Endometrium (tissue), 2 donors: ENCODE results near the gene SLC30A1.
A peak's percentile ranks its signal among the peaks of the same experiment; 100 is the strongest.
"Not testable (repeated sequence)": the region's sequence is repeated elsewhere in the genome, so short reads cannot be mapped to it uniquely, and the experiment has no call there.

Experiments used
- FAIRE-seq: peaks from 2 replicates; lab custom pipeline; 2012; peaks lifted over from hg19 to GRCh38; lab: Jason Lieb, UNC
- donor health status: control.
- donor health status: control.

SLC30A1 gene

GRCh38 chr1:211547710-211548109, 31.3 kb downstream of the SLC30A1 start:
- FAIRE-seq, result no peak

DNA sequence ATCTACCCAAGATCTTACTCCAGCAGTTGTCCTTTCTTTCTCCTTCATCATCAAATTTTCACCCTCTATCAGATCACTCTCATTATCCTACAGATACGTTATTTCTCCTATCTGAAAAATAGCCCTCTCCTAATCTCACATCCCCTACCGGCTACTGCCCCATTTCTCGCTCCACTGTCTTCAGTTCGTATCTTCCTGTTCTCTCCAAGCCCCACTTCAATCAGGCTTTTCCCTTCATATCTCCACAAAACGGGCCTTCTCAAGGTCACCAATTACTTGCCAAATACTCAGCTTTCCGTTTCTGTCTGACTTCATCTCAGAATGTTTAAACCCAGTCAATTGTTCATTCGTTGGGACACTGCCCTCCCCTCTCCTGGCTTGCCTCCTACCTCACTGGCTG, 32.4 kb downstream of the SLC30A1 start:
- no peak for FAIRE-seq

DNA sequence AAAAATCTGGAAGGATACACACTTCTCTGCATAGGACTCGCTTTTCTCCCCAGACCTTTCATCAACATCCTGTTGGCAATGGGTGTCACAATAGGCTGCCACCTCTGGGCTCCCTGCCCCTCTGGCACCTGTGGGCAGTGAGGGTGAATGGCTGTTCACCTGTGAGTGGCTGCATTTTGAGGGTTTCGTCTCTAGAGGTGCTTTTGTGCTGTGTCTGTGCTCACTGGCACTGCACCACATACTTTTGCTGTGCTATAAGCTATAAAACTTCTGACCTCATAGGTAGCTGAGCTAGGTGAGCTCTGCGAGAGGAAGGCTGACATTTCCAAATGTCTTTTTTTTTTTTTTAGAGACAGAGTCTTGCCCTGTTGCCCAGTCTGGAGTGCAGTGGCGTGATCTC, 35.9 kb downstream of the SLC30A1 start:
- FAIRE-seq, result no peak

GRCh38 chr1:211541720-211542477, 37.1 kb downstream of the SLC30A1 start:
- peak; percentile 77 for FAIRE-seq

DNA sequence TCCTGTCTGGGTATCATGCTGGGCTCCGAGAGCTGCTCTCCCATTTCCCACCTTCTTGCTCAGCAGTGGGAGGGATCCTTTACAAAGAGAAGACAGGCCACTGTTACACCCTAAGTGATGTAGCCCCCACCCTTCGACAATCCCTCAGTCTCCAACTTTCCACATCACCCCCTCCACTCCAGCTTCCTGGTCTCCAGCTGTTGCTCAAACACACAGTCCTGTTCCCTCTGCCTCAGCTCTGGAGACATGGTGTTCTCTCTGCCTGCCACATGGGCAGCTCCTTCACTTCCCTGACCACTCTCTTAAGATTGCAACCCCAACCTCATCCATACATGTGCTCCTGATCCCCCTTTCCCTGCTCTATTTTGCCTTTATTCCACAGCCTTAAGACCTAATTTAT, 37.7 kb downstream of the SLC30A1 start:
- no peak for FAIRE-seq

GRCh38 chr1:211540824-211541223, 38.1 kb downstream of the SLC30A1 start:
- not testable (repeated sequence) for FAIRE-seq

- FAIRE-seq, result no peak
Measured at GRCh38 chr1:211538287-211538686, 40.7 kb downstream of the SLC30A1 start.

- FAIRE-seq, result no peak
Measured at GRCh38 chr1:211537253-211537652, 41.7 kb downstream of the SLC30A1 start.

DNA sequence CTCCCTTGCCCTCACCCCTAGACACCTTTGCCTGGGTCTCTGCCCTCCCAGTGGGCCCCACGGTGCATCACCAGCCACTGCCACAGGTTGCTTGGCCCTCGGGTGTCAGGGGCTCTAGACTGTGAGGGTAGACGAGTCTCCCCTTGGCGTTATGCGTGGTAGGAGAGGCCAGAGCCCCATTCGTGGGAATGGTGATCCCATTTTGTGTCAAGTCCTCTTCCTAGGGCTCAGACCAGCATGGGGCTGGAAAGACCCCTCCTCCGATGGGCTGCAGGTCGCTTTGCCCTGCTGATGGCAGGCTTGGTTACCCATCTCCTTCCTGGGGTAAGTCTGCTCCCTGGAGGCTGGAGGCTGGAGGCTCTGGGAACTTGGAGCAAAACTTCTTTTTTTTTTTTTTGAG, 42.4 kb downstream of the SLC30A1 start:
- no peak for FAIRE-seq

- no peak for FAIRE-seq
Measured at GRCh38 chr1:211535346-211535745, 43.6 kb downstream of the SLC30A1 start.

- no peak for FAIRE-seq
Measured at GRCh38 chr1:211534545-211535291, 44.2 kb downstream of the SLC30A1 start.

GRCh38 chr1:211532088-211532444, 46.9 kb downstream of the SLC30A1 start:
- FAIRE-seq, result no peak

DNA sequence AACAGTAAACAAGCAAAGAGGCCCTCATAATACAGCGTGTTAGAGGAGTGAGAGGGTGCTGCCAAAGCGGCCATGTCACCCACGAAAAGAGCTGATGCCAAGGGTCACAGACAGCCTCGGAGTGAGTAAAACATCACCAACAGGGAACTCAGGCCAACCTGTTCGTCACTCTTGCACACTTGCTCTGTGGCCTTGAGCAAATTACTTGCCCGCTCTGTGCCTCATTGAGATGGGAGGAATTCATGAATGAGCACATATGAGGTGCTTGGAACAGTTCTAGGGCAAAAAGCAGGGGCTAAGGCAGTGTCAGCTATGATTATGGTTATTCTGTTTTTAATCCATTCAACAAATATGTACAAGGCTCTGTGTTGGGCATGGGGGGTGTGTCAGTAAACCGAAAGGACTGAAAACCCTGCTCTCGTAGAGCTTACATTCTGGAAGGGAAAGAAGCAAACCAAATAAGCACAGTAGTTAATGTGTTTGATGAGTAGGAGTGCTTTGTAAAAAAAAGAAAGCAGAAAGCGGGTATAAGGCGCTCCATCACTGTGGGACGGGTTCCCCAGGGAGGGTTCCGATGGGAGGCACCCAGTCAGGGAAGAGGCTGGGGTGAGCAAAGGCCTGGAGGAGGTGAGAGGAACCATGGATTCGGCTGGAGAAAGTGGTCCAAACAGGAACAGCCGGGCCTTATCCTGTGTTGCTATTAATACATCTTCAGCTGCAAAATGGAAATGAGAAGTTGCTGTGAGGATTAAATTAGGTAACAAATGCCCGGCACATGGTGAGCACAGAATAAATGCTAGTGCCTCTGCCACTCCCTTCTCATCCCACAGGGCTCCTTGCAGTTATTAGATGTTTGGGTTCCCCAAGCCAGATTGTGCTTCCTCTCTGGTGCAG, 47.5 kb downstream of the SLC30A1 start:
- no peak for FAIRE-seq

GRCh38 chr1:211530102-211530501, 48.9 kb downstream of the SLC30A1 start:
- FAIRE-seq, result no peak

DNA sequence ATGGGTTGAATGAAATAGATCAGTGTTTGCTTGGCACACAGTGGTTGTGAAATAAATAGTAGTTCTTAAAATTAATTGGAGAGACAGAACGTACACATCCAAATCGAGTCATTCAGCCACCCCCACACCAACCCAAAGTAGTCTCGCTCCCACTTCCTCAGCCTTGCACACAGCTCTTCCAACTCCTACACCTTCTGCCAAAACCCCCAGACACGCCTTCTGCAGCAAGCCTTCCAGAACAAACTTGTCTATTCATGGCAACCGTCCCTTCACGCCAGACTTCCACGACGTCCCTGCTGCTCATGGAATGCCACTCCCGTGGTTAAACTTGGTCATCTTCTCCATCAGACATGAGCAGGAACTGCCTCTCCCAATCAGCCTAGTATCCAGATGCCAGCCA, 49.5 kb downstream of the SLC30A1 start:
- FAIRE-seq, result no peak

GRCh38 chr1:211529011-211529410, 50.0 kb downstream of the SLC30A1 start:
- no peak for FAIRE-seq

DNA sequence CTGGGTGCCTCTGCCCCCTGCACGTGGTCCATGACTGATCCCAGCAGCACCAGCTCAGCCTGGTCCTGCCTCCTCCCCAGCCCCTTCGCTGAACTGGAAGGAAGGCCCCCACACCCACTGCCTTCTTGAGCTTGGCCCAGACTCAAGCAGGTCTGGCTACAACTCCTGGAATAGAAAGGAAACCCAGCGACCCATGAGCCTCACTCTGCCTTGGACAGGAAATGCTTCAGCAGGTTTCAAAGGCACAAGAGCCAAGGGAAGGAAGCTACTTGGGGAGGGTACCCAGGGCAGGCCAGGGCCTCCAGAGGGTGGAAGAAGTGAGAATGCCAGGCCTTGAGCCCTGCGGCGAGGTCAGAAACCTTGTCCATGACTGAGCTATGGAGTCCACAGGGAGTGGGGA, 51.1 kb downstream of the SLC30A1 start:
- no peak for FAIRE-seq

DNA sequence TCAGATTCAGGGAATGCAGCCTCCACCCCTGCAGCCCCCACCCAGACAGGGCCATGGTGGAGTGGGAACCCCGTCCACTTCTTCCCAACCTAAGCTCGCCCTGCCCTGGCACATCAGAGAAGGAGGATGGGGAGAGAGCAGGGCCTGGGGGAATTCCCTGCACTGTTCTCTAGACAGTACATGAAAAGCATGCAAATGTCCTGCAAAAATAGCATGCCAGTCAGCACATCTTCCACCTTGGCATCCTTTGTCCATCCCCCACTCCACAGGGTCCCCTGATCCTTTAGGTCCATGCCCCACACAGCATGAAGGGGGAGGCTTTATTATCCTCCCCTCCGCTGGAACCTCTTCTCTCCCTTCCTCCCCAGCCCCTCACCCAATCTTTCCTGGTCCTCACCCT, 52.0 kb downstream of the SLC30A1 start:
- no peak for FAIRE-seq

DNA sequence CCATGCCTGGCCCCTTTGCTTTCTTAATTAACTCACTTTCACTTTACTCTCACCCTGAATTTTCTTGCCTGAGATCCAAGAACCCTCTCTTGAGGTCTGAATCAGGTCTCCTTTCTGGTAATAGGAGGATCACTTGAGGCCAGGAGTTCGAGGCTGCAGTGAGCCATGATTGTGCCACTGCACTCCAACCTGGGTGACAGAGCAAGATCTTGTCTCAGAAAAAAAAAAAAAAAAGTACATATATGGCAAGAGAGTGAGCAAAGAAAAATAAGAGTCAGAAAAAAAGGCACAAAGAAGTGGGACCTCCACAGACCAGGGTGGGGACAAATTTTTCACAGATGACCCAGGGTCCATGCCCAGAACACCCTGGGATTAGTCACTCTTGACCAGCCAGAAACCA, 52.9 kb downstream of the SLC30A1 start:
- no peak for FAIRE-seq

GRCh38 chr1:211525101-211525676, 53.8 kb downstream of the SLC30A1 start:
- FAIRE-seq, result no peak

GRCh38 chr1:211524521-211524920, 54.4 kb downstream of the SLC30A1 start:
- no peak for FAIRE-seq

- FAIRE-seq, result no peak
Measured at GRCh38 chr1:211522804-211523203, 56.2 kb downstream of the SLC30A1 start.
